M059J (cell line): Measurements from ENCODE around the gene CREM. TPM values are rescaled to one million over a fixed set of nuclear protein-coding genes. Genes with fewer than 3 reads are reported as not detected.
"Not testable (repeated sequence)": the region's sequence is repeated elsewhere in the genome, so short reads cannot be mapped to it uniquely, and the experiment has no call there.

Experiments used
- DNase-seq: peaks from one replicate; pipeline ENCODE4 v3.0.0-alpha.2; 2012; ENCODE audit warnings: low read depth
- total RNA-seq: library from RNA; depleted of rRNA; stranded (reverse); fragments of >200 nt; shearing (Covaris generic); gene quantifications from 2 replicates; pipeline ENCODE4 v1.2.3, GENCODE V29; 2014; rRNA removed

CREM gene
- total RNA-seq: 35.0 and 35.2 TPM in 2 replicates

DNA sequence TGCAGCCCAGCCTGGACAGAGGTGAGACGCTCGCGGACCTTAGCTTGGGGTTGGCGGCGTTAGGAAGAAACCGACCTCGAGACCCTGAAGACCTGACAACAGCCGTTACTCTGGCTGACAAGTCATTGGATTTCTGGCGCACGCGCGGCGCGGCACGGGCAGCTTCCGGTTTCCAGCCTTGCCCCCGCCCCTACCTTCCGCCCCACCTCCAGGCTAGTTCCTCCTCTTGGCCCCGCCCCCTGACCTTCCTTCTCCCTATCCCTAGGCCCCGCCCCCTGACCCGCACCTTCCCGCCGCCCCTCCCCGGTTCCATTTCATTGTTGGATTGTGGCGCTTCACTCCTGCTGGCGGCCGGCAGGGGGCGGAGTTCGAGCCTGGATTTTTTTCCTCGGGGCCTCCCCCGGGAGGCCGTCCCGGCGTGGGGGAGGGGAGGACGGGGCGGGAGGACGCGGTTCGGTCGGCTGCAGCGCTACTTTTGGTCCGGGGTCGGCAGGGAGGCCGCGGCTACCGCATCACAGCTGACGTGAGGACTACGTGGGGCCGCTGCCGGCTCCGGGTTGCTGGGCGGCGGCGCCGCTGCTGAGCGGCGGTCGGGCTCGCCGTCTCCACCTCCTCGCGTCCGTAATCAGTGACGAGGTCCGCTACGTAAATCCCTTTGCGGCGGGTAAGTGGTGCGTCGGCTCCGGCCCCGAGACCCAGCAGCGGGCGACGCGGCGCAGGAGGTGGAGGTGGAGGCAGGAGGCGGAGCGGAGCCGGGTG lies at the start of gene CREM:
Gene CREM, plus strand, starts transcription at position 317 of the 759 bp plus-strand sequence. CDS start 10,990 bp downstream, outside the sequence.
- DNase-seq: peak; percentile 85

GRCh38 chr10:35079265-35079664 lies 47.4 kb upstream of the CREM start:
- DNase-seq: no peak

- peak; percentile 63 for DNase-seq
These were observed 46.9 kb upstream of the CREM start for GRCh38 chr10:35079763-35080162.

GRCh38 chr10:35080261-35080660 lies 46.4 kb upstream of the CREM start:
- not testable (repeated sequence) for DNase-seq

DNA sequence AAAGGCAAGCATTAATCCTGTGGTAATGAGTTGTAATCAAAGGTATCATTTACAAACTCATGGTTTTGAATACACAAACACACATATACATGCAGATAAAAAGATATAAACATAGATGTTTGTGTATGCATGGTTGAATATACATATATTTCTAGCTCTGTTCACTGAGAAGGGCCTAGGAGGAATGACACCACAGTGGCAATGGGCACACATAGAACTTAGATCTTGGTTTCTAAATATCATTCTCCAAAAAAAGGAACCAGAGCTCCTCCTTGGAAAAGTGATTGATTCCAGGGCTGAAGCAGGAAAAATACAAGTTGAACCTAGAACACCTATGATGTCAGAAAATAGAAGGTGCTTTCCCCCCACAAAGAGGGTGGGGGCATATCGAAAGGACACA lies 43.4 kb upstream of the CREM start:
- DNase-seq: no peak

DNA sequence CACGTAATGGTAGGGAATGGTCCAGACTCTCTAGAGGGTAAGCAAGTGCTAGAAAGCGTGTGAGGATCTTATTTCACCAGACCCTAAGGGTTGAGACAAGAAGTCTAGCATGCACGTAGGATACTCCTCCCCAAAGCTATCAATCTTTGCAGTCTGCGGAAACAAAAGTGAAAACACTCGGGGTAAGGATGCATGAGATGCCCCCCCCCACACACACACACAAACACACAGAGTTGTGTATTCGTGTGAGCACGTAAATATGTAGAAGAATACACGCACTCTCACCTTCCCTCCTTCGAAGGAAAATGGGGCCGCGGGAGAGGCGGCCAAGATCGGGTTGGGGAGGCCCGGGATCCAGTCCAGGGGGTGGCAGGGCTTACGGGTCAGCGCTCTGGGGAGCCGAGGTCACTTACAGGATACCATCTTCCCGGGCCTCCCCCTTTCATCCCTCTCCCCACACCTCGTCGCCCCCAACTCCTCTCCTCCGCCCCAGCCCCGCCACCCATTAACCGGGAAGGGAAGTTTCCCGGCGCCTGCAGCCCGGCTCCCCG lies 37.0 kb upstream of the CREM start:
- DNase-seq: peak; percentile 43

GRCh38 chr10:35090162-35090954 lies 36.3 kb upstream of the CREM start, which contains the start of gene CUL2:
CUL2 (minus strand) TSS chr10:35090341; CDS start chr10:35071317, 19,024 bp downstream.
- DNase-seq: peak; percentile 78

DNA sequence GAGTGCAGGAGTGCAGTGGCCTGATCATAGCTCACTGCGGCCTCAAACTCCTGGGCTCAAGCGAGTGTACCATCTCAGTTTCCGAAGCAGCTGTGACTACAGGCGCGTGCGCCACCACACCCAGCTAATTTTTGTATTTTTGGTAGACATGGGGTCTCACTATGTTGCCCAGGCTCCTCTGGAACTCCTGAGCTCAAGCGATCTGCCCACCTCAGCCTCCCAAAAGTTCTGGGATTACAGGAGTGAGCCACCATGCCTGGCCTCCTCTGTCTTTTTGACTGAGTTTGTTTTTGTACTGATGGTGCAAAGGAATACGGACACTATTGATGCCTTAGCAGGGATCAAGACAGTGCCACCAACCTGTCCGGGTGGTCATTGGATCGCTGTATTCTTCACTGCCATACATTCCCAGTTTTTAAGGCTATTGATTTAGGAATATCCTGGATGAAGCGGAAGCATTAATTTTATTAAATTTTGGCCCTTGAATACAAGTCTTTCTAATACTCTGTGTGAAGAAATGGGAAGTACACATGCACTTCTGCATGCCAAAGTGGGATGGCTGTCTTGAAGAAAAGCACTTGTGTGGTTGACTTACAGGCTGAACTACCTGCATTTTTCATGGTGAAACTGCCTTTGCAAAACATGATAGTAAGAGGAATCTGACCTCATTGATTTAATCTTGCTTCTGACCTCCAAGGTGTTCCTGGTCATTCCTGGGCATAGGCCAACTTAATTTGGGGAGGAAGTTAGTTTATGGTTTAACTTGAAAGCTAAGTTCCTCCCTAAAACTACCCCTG lies 34.5 kb upstream of the CREM start:
- DNase-seq: no peak

GRCh38 chr10:35092851-35093250 lies 33.8 kb upstream of the CREM start:
- peak; percentile 5 for DNase-seq

DNA sequence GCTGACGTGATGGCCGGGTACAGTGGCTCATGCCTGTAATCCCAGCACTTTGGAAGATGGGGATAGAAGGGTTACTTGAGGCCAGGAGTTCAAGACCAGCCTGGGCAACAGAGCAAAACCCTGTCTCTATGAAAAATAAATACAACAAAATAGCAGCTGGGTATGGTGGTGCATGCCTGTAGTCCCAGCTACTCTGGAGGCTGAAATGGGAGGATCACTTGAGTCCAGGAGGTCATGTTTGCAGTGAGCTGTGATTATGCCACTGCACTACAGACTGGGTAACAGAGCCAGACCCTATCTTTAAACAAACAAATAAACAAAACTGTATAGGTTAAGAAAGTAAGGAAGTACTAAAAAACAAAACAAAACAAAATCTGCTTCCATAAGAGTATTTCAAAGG lies 30.3 kb upstream of the CREM start:
- DNase-seq: no peak

GRCh38 chr10:35097510-35097909 lies 29.1 kb upstream of the CREM start:
- no peak for DNase-seq

DNA sequence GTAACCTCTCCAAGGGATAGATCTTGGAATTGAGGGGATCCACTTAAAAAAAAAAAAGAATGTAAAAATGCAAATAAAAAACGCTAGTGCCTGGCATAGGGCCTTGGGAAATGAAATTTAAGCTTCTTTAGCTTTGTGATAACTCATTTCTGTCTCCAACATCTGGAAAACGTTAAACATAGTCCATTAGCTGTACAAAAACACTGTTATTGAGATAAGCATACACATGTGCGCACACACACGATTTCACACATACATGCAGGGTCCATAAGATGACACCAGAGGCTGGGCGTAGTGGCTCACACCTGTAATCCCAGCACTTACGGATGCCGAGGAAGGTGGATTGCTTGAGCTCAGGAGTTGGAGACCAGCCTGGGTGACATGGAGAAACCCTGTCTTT lies 22.8 kb upstream of the CREM start:
- DNase-seq: no peak

GRCh38 chr10:35112571-35112970 lies 14.1 kb upstream of the CREM start:
- no peak for DNase-seq

- DNase-seq: no peak
These were observed 7.3 kb upstream of the CREM start for GRCh38 chr10:35119378-35119777.

- no peak for DNase-seq
These were observed 2.1 kb upstream of the CREM start for GRCh38 chr10:35124540-35124939.

DNA sequence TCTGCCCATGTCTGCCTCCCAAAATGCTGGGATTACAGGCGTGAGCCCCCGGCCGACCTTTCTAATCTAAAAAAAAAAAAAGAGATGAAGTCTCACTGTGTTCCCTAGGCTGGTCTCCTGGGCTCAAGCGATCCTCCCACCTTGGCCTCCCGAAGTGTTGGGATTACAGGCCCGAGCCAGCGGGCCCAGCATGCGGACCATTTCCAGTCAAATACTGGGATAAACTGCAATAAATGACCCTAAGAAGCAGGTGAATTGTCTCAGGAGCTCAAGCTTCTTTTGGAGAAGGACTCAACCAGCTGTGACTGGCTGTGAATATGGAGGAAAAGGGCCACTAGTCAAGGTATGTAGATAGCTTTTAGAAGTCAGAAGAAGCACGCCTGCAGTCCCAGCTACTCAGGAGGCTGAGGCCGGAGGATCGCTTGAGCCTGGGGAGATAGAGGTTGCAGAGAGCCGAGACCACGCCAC lies 550 bp upstream of the CREM start:
- DNase-seq: no peak

DNA sequence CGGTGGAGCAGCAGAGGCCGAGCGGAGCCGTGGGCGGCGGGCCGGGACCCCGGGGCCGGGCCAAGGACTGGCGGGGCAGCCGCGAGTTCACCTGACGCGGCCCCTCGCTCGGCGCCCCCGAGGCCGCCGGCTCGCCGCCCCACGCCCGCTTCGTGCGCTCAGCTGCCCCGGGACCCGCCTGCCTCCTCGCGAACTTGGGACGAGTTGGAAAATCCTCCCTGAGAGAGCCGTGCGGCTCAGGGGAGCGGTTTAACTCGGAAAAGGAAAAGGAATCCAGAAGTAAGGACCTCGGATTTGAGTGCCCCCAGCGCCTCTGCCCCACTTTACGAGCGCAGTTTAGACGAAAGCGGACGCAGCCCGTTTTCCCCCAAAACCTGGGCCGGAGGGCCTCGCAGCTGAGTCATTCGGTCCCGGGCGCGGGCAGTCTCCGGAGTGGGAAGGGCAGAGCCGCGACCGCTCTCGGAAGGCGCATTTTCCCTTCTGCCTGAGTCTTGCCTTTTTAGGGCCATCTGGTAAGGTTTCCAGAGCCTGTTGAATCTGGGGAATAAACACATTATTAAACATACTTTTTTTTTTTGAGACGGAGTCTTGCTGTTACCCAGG lies 744 bp downstream of the CREM start:
- DNase-seq: peak; percentile 50

- DNase-seq: no peak
These were observed 2.6 kb downstream of the CREM start for GRCh38 chr10:35129185-35129674.

GRCh38 chr10:35130663-35131062 lies 4.0 kb downstream of the CREM start:
- no peak for DNase-seq

- DNase-seq: no peak
These were observed 6.1 kb downstream of the CREM start for GRCh38 chr10:35132727-35133126.

DNA sequence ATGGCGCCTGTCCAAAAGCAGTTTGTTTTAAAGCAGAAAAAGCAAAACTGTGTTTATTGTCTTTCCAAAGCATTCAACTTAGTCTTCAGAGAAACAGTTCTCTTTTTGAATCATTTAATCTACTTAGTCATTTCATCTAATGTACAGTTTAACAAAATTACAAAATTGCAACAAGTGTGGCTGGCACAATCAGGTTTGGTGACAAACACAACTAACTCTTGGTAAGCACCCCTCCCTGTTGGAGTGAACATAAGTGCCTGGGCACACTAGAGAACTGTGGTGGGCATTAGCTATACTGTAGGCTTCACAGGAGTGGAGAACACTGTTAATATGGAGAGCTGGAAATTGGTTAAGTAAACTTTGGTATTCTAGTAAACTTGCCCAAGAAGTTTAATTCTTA lies 6.9 kb downstream of the CREM start:
- no peak for DNase-seq
